Loucy (cell line): ENCODE data around the gene TICAM2.

Source experiments
- H2AFZ ChIP-seq: fragments of 200-600 bp; sonication (generic); 2 replicates; pipeline ENCODE4 v1.6.0; 2016; ENCODE audit warnings: antibody characterized with exemption, mild to moderate bottlenecking, low read length, moderate library complexity
- H3F3A ChIP-seq: fragments of 200-600 bp; 2 replicates; pipeline ENCODE4 v1.6.0; 2016; ENCODE audit warnings: antibody characterized with exemption, low read depth, mild to moderate bottlenecking
- H3K27me3 ChIP-seq: fragments of 200-600 bp; sonication (generic); 2 replicates; pipeline ENCODE4 v1.6.1; 2014; ENCODE audit warnings: low read length, mild to moderate bottlenecking; ENCODE audit not compliant: insufficient read depth, poor library complexity, severe bottlenecking
- H3K36me3 ChIP-seq: fragments of 200-600 bp; sonication (generic); 2 replicates; pipeline ENCODE4 v1.6.1; 2016; ENCODE audit warnings: low read length; ENCODE audit not compliant: insufficient read depth
- H3K4me1 ChIP-seq: fragments of 200-600 bp; sonication (generic); 2 replicates; pipeline ENCODE4 v1.5.1; 2014; ENCODE audit warnings: low read length, mild to moderate bottlenecking; ENCODE audit not compliant: insufficient read depth, poor library complexity, severe bottlenecking
- H3K4me2 ChIP-seq: fragments of 200-600 bp; sonication (generic); 2 replicates; pipeline ENCODE4 v1.6.0; 2014; ENCODE audit warnings: antibody characterized with exemption, low read length, low read depth, mild to moderate bottlenecking; ENCODE audit not compliant: poor library complexity, severe bottlenecking
- H3K4me3 ChIP-seq: fragments of 200-600 bp; sonication (generic); 2 replicates; pipeline ENCODE4 v1.5.1; 2014; ENCODE audit warnings: low read length, mild to moderate bottlenecking, mixed read lengths; ENCODE audit not compliant: poor library complexity, severe bottlenecking
- H3K79me2 ChIP-seq: fragments of 200-600 bp; sonication (generic); 2 replicates; pipeline ENCODE4 v1.6.1; 2014; ENCODE audit warnings: low read length; ENCODE audit not compliant: insufficient read depth
- H3K9ac ChIP-seq: fragments of 200-600 bp; sonication (generic); 2 replicates; pipeline ENCODE4 v1.6.0; 2014; ENCODE audit warnings: mild to moderate bottlenecking, low read depth, low read length, moderate library complexity; ENCODE audit not compliant: poor library complexity, severe bottlenecking
- H3K9me2 ChIP-seq: fragments of 200-600 bp; sonication (generic); replicated peaks from 2 replicates; pipeline ENCODE4 v1.6.1; 2016; ENCODE audit warnings: low read depth, low read length, mixed read lengths
- H3K9me3 ChIP-seq: fragments of 200-600 bp; sonication (generic); 2 replicates; pipeline ENCODE4 v1.6.1; 2014; ENCODE audit warnings: mild to moderate bottlenecking, antibody characterized with exemption, low read length, low read depth; ENCODE audit not compliant: insufficient read depth
- H4K20me1 ChIP-seq: fragments of 200-600 bp; sonication (generic); 2 replicates; pipeline ENCODE4 v1.6.0; 2014; ENCODE audit warnings: antibody characterized with exemption, low read length, mild to moderate bottlenecking; ENCODE audit not compliant: insufficient read depth, poor library complexity, severe bottlenecking
- CTCF ChIP-seq: fragments of 200-600 bp; sonication (generic); conservative IDR thresholded peaks from 2 replicates; pipeline ENCODE4 v1.5.1; 2014; ENCODE audit warnings: mild to moderate bottlenecking, antibody characterized with exemption, low read length
- EZH2phosphoT487 ChIP-seq: fragments of 200-600 bp; IDR thresholded peaks from 2 replicates; pipeline ENCODE4 v1.6.1; 2018; ENCODE audit warnings: antibody characterized with exemption, mild to moderate bottlenecking, moderate library complexity, borderline replicate concordance

TICAM2 gene

DNA sequence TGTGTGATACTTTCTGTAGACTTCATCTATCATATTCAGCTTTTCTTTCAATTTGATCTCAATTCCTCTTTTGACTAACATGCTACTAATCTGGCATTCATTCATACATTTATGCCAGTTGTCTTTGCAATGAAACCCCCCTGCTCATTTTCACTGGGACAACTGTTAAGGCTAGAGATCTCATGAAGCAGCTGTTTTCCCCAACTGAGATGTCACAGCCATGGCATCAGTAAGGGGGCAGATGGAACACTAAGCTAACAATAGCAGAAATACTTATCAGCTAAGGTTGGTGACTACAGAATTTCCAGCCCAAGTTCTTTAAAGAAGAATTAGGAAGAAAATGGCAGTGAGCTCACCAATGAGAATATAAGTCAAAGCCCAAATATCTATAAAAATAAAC is 14.2 kb upstream of the TICAM2 start:
- Histone ChIP-seq H3K4me2 (no peak overlapping the region), H3F3A (no peaks in the 10 kb centered on the region), H3K4me3 (no peak overlapping the region), H3K4me1 (peaks cover 8% of the 10 kb centered on the region), H3K9ac (no peak overlapping the region), H3K36me3 (peaks cover 44% of the 10 kb centered on the region; the same call in 1 of the 2 replicates), H3K27me3 (no peaks in the 10 kb centered on the region), H3K79me2 (peaks cover 23% of the 10 kb centered on the region; the same call in 1 of the 2 replicates), H2AFZ (no peak overlapping the region), H3K9me2 (no peaks in the 10 kb centered on the region), H4K20me1 (peaks cover 6% of the 10 kb centered on the region), H3K9me3 (no peaks in the 10 kb centered on the region)
- no peak for TF ChIP-seq CTCF
- TF ChIP-seq EZH2phosphoT487, result no peak

- Histone ChIP-seq H3K4me1 (no peaks in the 10 kb centered on the region), H3K79me2 (no peaks in the 10 kb centered on the region), H3K9me3 (no peaks in the 10 kb centered on the region), H3K4me2 (no peak overlapping the region), H3F3A (no peaks in the 10 kb centered on the region), H4K20me1 (peaks cover 4% of the 10 kb centered on the region), H3K27me3 (no peaks in the 10 kb centered on the region), H3K4me3 (no peak overlapping the region), H3K9ac (no peak overlapping the region), H3K36me3 (peaks cover 21% of the 10 kb centered on the region; the same call in 1 of the 2 replicates), H3K9me2 (no peaks in the 10 kb centered on the region), H2AFZ (no peak overlapping the region)
- TF ChIP-seq EZH2phosphoT487 (no peak), CTCF (no peak)
Observed at GRCh38 chr5:115611873-115612272, 9.6 kb upstream of the TICAM2 start.

DNA sequence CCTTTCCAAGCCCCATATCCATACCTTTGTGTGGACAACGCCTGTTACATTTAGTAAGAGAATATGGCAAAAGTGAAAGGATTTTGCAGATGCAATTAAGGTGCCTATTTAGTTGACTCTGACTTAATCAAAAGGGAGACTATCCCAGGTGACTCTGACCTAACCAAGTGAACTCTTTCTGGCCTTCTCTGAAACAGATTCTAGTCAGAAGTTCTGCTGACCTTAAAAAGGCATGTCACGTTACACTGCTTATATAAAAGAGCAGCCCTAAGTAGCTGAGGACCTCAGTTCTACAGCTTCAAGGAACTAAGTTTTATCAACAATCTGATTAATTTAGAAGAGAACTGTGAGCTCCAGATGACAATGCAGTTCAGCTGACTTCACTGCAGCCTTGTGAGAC is 5.7 kb upstream of the TICAM2 start:
- Histone ChIP-seq H3K4me1 (no peaks in the 10 kb centered on the region), H3K9ac (no peak overlapping the region), H3K9me3 (no peaks in the 10 kb centered on the region), H3K79me2 (no peaks in the 10 kb centered on the region), H3F3A (no peaks in the 10 kb centered on the region), H4K20me1 (no peaks in the 10 kb centered on the region), H3K36me3 (no peaks in the 10 kb centered on the region), H3K4me3 (no peak overlapping the region), H3K9me2 (no peaks in the 10 kb centered on the region), H2AFZ (no peak overlapping the region), H3K4me2 (no peak overlapping the region), H3K27me3 (no peaks in the 10 kb centered on the region)
- no peak for TF ChIP-seq CTCF
- no peak for TF ChIP-seq EZH2phosphoT487
